Measurements from ENCODE around the gene FAM153A.
"Not testable (repeated sequence)": the region's sequence is repeated elsewhere in the genome, so short reads cannot be mapped to it uniquely, and the experiment has no call there.

FAM153A gene

DNA sequence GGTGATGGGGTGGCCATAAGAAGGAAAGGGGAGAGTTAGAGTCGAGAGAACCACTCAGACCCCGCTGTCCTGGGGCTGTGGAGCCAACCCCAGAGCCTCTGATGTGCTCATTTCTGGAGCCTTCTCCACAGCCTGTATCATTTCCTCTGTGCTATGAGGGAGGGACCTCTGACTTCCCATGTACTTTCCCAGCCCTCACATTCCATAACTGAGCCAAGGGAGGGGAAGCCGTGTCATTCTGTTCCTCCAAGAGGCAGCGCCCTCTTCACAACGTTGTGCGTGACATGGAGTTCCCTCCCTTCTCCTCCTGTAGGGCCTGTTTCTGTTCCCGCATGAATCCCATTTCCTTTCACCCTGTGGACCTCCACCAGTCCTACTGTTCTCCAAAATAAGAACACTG lies 57.8 kb downstream of the FAM153A start:
- DNase-seq (ENCODE audit: low spot score) = not testable (repeated sequence)

DNA sequence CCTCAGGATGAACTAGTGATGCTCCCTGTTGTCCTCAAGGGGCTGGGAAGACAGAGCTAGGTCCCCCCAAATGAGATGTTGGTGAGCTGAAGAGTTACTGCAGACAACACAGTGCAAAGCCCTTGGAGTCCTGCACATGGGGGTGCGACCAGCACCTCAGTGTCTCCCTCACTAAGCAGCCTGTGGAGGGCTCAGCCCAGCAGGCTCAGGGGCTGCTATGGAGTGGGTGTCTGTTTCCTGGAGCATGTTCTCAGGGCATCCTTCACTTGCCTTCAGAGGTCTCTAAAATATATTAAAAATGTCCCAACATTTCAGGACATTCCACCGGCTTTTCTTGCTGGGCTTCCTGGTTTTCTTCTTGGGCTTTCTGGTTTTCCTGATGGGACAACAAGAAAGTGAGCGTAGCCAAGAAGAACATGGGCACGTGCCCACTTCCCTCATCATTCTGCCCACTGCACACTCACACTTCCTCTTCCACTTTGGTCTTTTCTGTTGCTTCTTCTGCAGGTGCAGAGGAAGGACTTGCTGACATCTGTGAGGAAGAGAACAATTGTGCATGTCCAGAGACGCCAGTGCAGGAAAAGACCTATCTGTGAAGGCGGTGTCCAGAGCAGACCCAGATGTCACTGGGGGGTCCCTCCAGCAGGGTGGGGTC lies 58.7 kb downstream of the FAM153A start:
- not testable (repeated sequence) for DNase-seq (ENCODE audit: low spot score)

DNA sequence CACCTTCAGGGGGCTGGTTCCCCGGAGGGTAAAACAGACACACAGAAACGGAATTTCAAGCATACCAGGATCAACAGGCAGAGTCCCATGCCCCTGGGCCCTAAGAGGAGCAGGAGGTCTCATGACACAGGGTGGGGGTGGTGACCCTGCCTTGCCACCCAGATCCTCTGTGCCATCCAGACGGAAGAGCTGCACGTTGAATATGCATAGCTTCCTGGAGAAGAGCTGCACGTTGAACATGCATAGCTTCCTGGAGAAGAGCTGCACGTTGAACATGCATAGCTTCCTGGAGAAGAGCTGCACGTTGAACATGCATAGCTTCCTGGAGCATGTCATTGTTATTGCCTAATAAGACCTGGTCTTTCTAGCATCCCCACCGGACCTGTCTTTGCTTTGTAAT lies 59.9 kb downstream of the FAM153A start:
- DNase-seq (ENCODE audit: low spot score) = not testable (repeated sequence)

GRCh38 chr5:177719989-177720388 lies 62.7 kb downstream of the FAM153A start:
- not testable (repeated sequence) for DNase-seq (ENCODE audit: low spot score)

GRCh38 chr5:177715423-177715822 lies 67.3 kb downstream of the FAM153A start:
- DNase-seq (ENCODE audit: low spot score) = not testable (repeated sequence)

DNA sequence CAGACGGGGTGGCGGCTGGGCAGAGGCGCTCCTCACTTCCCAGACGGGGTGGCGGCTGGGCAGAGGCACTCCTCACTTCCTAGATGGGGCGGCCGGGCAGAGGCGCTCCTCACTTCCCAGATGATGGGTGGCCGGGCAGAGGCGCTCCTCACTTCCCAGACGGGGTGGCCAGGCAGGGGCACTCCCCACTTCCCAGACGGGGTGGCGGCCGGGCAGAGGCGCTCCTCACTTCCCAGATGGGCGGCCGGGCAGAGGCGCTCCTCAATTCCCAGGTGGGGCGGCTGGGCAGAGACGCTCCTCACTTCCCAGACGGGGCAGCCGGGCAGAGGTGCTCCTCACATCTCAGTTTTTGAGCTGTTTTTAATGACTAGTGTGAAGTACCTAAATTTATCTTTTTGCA lies 86.6 kb downstream of the FAM153A start:
- DNase-seq (ENCODE audit: low spot score) = not testable (repeated sequence)

DNA sequence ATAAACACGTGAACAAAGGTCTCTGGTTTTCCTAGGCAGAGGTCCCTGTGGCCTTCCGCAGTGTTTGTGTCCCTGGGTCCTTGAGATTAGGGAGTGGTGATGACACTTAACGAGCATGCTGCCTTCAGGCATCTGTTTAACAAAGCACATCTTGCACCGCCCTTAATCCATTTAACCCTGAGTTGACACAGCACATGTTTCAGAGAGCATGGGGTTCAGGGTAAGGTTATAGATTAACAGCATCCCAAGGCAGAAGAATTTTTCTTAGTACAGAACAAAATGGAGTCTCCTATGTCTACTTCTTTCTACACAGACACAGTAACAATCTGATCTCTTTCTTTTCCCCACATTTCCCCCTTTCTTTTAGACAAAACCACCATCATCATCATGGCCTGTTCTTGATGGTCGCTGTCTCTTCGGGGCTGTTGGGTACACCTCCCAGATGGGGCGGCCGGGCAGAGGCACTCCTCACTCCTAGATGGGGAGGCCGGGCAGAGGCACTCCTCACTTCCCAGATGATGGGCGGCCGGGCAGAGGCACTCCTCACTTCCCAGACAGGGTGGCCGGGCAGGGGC lies 87.3 kb downstream of the FAM153A start:
- not testable (repeated sequence) for DNase-seq (ENCODE audit: low spot score)

GRCh38 chr5:177694518-177694835 lies 88.2 kb downstream of the FAM153A start:
- DNase-seq (ENCODE audit: low spot score) = not testable (repeated sequence)

DNA sequence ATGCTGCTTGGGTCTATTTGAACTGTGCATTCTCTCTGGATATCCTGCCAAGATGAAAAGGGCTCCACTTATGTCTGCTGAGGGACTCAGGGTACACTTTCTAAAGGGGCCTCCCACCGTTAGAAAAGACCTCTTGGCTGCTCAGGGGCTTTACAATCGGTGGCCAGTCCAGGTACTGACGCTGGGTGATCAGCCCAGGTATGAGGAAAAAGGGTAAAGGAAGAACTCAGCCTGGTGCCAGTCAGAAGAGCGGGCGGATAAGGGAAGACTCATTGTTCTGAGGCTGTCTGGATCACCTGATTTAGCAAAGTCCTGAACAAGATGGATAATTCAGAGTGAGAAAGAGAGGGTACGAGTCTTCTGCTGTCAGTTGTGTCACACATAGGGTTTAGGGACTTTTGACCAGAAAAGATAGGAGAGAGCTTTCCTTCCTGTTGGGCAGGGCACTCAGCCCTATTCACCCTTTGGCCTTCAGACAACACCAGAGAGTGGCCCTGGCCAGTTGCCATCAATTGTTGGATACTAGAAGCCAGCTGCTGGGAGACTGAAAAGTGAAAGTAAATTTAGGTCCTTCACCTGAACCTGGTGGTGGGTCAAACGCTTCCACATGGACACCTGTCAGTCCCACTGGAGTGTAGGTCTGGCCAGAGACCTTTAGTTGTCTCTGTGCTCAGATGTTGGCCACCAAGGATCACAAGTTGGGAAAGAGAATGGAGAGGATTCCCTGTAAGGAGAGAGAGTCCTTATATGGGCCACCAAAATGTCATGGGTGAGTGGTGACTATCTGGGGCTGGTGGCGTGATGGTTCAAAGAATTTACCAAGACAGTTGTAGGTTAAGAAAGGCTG lies 88.8 kb downstream of the FAM153A start:
- DNase-seq (ENCODE audit: low spot score) = not testable (repeated sequence)

GRCh38 chr5:177692969-177693368 lies 89.7 kb downstream of the FAM153A start:
- not testable (repeated sequence) for DNase-seq (ENCODE audit: low spot score)

DNA sequence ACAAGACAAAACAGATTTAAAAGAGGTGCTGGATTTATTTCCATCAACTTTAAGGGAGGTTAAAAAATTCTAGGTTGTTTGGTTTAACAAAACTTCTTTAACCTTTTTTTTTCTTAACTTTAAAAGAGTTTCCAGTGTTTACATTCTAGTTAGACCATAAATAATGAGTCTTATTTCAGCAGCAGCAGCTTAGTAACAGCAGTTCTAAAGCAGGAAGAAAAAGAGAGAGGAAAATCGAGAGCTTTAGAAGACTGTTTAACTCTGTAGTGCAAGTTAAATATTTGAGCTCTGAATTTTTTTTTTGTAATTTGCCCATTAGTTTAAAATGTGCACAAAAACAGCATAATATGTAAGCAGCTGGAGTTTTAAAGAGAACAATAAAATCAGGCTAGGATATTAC lies 90.2 kb downstream of the FAM153A start:
- not testable (repeated sequence) for DNase-seq (ENCODE audit: low spot score)

DNA sequence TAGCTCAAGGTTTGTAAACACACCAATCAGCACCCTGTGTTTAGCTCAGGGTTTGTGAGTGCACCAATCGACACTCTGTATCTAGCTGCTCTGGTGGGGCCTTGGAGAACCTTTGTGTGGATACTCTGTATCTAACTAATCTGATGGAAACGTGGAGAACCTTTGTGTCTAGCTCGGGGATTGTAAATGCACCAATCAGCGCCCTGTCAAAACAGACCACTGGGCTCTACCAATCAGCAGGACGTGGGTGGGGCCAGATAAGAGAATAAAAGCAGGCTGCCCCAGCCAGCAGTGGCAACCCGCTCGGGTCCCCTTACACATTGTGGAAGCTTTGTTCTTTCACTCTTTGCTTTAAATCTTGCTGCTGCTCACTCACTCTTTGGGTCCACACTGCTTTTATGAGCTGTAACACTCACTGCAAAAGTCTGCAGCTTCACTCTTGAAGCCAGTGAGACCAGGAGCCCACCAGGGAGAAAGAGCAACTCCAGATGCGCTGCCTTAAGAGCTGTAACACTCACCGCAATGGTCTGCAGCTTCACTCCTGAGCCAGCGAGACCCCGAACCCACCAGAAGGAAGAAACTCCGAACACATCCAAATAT lies 93.6 kb downstream of the FAM153A start:
- DNase-seq (ENCODE audit: low spot score) = not testable (repeated sequence)

- not testable (repeated sequence) for DNase-seq (ENCODE audit: low spot score)
Measured at GRCh38 chr5:177688091-177688490, 94.6 kb downstream of the FAM153A start.

DNA sequence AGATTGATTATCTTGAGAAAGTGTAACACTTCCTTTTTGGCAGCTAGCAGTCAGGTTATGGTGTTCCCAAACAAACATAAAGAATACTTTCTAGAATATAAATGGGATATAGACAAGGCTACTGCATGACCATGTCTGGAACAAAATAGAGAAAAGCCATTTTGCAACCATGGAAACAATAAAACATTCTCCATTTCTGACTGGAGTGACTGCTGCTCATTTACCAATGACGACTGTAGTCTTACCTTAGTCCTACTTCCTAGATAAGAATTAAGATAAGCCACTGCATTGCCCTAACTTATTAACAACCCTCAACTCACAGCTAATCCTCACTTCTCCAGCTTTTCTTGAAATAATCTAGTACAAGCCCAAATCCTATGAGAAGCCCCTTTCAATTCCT lies 100.8 kb downstream of the FAM153A start:
- DNase-seq (ENCODE audit: low spot score) = not testable (repeated sequence)

Data from pons (tissue), 1 donor.